ENCODE results near the gene DYSF. TPM values are rescaled to one million over a fixed set of nuclear protein-coding genes. Genes with fewer than 3 reads are reported as not detected.

The DYSF gene
- total RNA-seq, 4 donors from 2014 or later, result 0.93 to 3.2 (median 2.8) TPM

GRCh38 chr2:71558300-71559051 lies 105.1 kb downstream of the DYSF start:
- no peak overlapping the region for H3K4me3 ChIP-seq (ENCODE audit: low read depth, poor library complexity, severe bottlenecking)
- intact Hi-C loops (cut with DNase I; ENCODE audit: low total_unique reads), result loop anchor here (10.0 kb wide), 1 partner anchor 236 kb away; no protein-coding TSS in a partner anchor
- DNase-seq (ENCODE audit: low spot score in 2 of 2), result no peak
- 89 to 91% methylated on average over 10 of the region's 10 CpGs for WGBS, 2 donors
- TF ChIP-seq POLR2A (IDR thresholded peaks at IDR 0.05), result no peak
- no peak for TF ChIP-seq CTCF (IDR thresholded peaks at IDR 0.05)

DNA sequence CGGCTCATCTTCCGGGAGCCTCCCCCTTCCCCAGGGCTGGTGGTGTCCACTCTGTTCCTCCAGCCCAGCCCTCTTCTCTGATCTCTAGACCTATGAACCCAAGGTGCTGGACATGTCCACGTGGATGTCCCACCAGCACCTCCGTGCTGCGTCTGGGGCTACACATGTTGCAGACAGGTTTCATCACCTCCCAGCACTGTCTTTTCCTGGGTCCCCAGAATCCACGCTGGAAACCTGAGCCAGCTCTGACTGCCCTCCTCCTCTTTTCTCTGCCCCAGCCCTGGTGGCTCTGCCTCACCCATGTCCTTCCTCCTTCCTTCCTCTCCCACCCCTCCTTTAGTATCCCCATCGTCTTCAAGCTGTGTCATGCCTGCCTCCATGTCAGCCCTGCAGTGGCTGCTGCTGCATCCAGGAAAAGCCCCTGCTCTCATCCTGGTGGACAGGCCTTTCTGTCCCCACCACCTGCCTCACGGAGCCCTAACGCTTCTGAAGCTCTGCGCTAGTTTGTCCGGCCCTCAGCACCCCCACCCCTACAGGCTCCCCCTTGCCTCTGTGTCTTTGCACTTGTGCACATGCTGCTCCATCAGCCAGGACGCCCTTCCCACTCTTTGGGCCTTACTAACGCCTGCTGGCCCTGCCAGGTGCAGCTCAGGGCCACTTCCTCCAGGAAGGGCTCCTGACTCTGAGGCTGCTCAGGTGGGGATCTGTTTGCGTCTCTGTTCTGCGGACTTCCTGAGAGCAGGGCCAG lies 105.9 kb downstream of the DYSF start:
- 89 to 90% methylated on average over 15 of the region's 15 CpGs for WGBS, 2 donors
- no peak overlapping the region for H3K4me3 ChIP-seq (ENCODE audit: low read depth, poor library complexity, severe bottlenecking)
- no peak for TF ChIP-seq CTCF (IDR thresholded peaks at IDR 0.05)
- no peak for TF ChIP-seq POLR2A (IDR thresholded peaks at IDR 0.05)
- DNase-seq (ENCODE audit: low spot score in 2 of 2), result no peak
- intact Hi-C loops (cut with DNase I; ENCODE audit: low total_unique reads), result loop anchor here (10.0 kb wide), 1 partner anchor 236 kb away; no protein-coding TSS in a partner anchor

GRCh38 chr2:71559828-71560637 lies 106.7 kb downstream of the DYSF start:
- 60 to 74% methylated on average over 25 to 30 of the region's 31 CpGs for WGBS, 2 donors
- no peak overlapping the region for H3K4me3 ChIP-seq (ENCODE audit: low read depth, poor library complexity, severe bottlenecking)
- intact Hi-C loops (cut with DNase I; ENCODE audit: low total_unique reads), result loop anchor here (10.0 kb wide), 1 partner anchor 235 kb away; no protein-coding TSS in a partner anchor
- TF ChIP-seq CTCF (IDR thresholded peaks at IDR 0.05) (no peak), POLR2A (IDR thresholded peaks at IDR 0.05) (no peak)
- no peak for DNase-seq (ENCODE audit: low spot score in 2 of 2)

- TF ChIP-seq CTCF (IDR thresholded peaks at IDR 0.05) (no peak), POLR2A (IDR thresholded peaks at IDR 0.05) (no peak)
- no peak for DNase-seq (ENCODE audit: low spot score in 2 of 2)
- 37 to 45% methylated on average over 20 of the region's 20 CpGs for WGBS, 2 donors
- H3K4me3 ChIP-seq (ENCODE audit: low read depth, poor library complexity, severe bottlenecking), result no peak overlapping the region
- intact Hi-C loops (cut with DNase I; ENCODE audit: low total_unique reads), result no loop called here
Measured at GRCh38 chr2:71560638-71561011, 107.3 kb downstream of the DYSF start.

DNA sequence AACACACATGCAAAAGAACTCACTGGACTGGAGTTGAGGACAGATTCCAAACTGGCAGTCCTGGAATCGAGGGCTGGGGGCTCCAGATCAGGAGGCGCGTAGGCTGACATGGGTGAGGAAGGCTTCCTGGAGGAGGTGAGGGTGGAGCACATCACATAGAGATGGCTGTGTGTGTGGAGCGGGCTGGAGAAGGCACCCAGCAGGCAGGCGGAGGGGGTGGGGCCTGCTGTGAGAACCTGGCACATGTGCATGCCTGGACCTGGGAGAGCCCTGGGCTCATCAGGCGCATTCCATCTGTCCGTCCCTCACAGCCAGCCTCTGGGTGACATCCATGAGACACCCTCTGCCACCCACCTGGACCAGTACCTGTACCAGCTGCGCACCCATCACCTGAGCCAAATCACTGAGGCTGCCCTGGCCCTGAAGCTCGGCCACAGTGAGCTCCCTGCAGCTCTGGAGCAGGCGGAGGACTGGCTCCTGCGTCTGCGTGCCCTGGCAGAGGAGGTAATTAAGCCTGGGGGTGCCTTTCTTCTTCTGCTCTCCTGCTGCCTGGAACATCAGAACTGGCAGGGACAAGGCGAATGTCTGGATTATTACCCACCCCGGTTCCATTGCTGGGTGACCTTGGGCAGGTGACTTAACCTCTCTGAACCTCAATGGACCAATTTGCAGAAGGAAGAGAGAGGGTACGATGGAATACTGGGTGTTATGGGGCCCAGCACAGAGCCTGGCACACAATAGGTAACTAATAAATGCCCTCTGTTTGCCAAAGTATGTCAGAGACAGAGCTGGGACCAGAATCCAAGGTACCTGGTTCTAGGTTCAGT lies 108.3 kb downstream of the DYSF start:
- H3K4me3 ChIP-seq (ENCODE audit: low read depth, poor library complexity, severe bottlenecking), result no peak overlapping the region
- no peak for TF ChIP-seq CTCF (IDR thresholded peaks at IDR 0.05)
- TF ChIP-seq POLR2A (IDR thresholded peaks at IDR 0.05), result no peak
- no peak for DNase-seq (ENCODE audit: low spot score in 2 of 2)
- WGBS, 2 donors, result 70 to 74% methylated on average over 10 to 15 of the region's 15 CpGs
- intact Hi-C loops (cut with DNase I; ENCODE audit: low total_unique reads), result no loop called here

Measured in lower leg skin (tissue), 4 donors.